ENCODE data around the gene PARD3B.

The PARD3B gene

GRCh38 chr2:205078762-205079161 is 533.5 kb downstream of the PARD3B start:
- DNase-seq: no peak

GRCh38 chr2:205079173-205079572 is 533.9 kb downstream of the PARD3B start:
- no peak for DNase-seq

- no peak for DNase-seq
Observed at GRCh38 chr2:205086662-205087061, 541.4 kb downstream of the PARD3B start.

GRCh38 chr2:205087862-205088261 is 542.6 kb downstream of the PARD3B start:
- DNase-seq: no peak

- no peak for DNase-seq
Observed at GRCh38 chr2:205089958-205090357, 544.7 kb downstream of the PARD3B start.

GRCh38 chr2:205091411-205091810 is 546.1 kb downstream of the PARD3B start:
- no peak for DNase-seq

DNA sequence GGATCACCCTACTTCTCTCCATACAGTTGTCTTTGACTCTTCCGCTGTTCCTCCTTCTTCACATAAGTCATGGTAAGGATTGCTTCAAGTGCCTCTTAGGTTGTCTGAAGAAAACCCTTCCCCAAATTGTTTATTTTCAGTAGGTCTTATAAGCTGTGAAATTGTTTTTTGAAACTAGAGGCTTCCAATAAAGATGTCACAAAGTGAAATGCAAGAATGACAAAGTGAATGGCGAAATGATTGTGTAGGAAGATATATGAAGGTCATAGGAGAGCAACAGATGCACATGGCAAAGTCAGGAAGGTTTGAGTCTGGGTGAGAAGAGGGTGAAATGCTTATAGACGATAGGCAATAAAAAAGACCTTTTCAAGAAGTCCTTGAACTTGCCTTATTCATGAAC is 548.8 kb downstream of the PARD3B start:
- DNase-seq: no peak

- DNase-seq: no peak
Observed at GRCh38 chr2:205103699-205104098, 558.4 kb downstream of the PARD3B start.

DNA sequence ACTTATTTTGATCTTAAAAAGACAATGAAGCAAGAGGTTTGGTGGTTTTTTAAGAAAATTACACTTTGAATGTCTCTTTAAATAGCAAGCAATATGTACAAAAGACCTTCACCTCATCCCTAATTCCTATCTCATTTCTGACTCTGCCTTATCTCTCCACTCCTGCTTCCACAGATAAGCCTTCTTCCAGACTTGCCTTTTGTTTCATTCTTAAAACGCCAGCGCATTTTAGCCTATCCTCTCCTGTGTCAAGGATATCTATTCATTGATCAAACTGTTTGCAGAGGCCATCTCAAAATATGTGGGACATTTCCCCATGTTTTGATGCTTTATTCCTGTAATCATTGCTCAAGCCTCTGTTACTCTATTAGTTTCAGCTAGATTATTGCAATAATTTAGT is 562.5 kb downstream of the PARD3B start:
- no peak for DNase-seq

- DNase-seq: no peak
Observed at GRCh38 chr2:205115511-205115910, 570.2 kb downstream of the PARD3B start.

- no peak for DNase-seq
Observed at GRCh38 chr2:205117125-205117524, 571.9 kb downstream of the PARD3B start.

- no peak for DNase-seq
Observed at GRCh38 chr2:205119136-205119535, 573.9 kb downstream of the PARD3B start.

DNA sequence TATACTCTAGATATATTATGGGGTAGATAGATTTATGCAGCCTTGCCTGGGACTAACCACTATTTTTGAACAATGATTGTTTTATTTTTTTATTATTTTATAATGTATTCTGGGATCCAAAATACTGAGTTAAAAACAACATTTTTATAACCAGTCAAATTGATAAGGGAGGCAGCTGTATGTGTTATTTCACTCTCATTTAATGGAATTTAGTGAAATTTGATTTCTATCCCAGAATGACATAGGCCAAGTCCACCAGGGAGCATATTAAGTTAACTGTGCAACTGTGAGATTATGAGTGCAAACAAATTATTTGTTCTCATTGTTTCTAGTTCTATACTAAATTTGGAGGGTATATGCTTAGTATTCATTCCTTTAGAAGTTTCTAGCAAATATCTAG is 583.5 kb downstream of the PARD3B start:
- no peak for DNase-seq

DNA sequence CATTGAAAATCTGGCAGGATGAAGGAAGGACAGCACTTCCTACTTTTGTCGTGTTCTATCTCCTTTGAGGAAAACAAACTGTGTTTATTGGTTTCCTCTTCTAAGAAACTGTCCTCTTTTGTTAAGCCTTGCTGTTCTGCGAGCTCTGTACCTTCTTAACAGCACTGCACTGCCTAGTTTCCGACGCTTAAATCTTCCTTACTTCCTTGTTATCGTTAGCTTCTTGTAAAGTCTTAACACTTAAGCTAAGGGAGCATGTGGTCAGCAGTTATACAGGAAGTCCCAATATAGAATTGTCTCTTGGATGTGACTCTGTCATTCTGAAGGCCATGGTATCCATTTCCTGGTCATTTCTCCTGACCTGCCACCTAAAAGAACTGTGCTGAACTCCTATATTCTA is 584.3 kb downstream of the PARD3B start:
- no peak for DNase-seq

DNA sequence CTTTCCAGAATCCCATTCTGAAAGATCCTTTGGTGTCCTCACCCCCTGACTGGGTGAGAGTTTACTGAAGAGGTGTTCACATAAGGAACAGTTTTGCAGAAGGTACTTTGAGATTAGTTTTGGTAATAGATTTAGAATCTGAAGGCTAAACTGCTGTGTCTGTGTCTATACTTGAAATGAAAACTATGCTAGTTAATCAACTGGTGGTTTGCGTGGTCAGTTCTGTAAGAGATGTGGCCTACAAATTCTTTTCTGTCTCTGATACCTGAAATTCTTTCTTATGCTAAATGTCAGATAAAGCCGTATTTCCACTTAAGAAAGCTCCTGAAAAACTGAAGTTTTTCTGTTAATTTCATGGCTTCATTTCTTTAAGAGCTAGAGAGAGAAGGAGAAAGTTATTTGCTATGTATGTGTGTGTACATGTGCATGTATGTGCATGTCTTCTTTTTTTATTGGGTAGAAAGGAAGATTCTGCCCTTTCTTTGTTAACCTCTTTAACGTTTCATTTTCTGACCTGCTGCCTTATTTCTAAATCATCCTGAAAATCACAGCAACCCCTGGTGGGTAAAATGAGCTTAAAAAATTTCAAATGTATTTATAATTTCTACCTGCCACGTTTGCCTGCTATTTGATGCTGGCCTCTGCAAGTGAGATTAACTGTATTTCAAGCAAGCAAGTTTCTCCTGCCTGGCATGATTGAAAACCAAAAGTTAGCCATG is 585.0 kb downstream of the PARD3B start:
- DNase-seq: no peak

- no peak for DNase-seq
Observed at GRCh38 chr2:205133544-205133943, 588.3 kb downstream of the PARD3B start.

DNA sequence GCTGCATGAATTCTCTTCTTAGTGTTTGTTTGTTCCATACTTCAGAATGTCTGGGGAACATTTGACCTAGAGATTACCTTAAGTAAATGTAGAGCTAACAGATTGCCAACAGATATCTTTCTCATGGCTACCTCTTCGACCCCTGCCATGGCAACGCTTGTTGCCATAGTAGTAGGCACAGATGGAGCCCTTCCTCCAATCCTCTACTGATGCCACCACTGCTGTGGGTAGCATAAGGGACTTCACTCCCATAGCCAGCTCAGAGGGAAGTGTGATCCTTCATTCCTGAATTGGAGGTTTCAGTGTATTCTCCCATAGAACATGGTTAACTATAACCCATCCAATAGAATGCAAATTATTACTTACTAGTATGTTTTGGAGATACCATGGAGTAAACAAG is 593.5 kb downstream of the PARD3B start:
- no peak for DNase-seq

- no peak for DNase-seq
Observed at GRCh38 chr2:205139822-205140463, 594.7 kb downstream of the PARD3B start.

GRCh38 chr2:205141381-205141780 is 596.1 kb downstream of the PARD3B start:
- no peak for DNase-seq

DNA sequence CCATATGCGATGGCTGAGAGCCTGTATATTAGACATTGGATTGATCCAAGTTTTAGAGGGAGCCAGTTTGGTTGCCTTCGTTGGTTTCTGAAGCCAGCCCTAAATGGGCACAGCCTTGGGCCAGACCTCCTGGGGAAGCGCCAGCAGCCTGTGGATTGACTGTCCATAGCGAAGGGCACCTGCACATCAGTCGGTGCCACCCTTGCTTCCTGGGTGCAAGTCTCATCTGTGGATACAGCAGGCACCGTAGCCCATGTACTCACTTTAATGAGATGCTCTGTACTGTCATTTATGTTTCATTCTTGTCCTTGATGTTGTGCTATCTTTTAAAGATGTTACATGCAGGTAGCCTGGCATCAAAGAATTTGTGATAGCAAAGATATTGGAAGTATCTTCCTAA is 600.6 kb downstream of the PARD3B start:
- DNase-seq: no peak

GRCh38 chr2:205148755-205149154 is 603.5 kb downstream of the PARD3B start:
- DNase-seq: no peak

DNA sequence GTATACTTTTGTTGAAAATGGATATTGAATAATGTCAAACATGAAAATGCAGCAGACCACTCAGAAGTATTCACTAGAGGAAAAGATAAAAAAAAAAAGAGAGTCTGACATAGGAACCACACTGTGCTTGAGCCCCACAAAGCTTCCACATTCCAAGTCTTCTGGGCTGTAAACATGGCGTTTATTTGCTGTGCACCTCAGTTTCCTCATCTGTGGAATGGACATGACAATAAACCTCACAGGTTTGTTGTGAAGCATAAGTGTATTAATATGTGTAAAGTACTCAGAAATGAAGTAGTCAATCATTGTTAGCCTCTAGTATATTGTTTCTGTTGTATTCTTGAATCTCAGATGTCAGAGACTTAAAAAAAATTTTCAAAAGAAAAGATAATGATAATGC is 611.2 kb downstream of the PARD3B start:
- DNase-seq: no peak

- no peak for DNase-seq
Observed at GRCh38 chr2:205158404-205158803, 613.1 kb downstream of the PARD3B start.

- no peak for DNase-seq
Observed at GRCh38 chr2:205161156-205161839, 616.0 kb downstream of the PARD3B start.

Measured in CD4-positive, alpha-beta T cell treated with Interferon gamma for 1 hour (primary cell).